Ovary (tissue), 3 donors: ENCODE data around the gene LEFTY2.

Source experiments
- EP300 ChIP-seq: sonication (generic); formaldehyde crosslinking; IDR thresholded peaks from one replicate; pipeline ENCODE4 v1.6.1; 2017; ENCODE audit warnings: antibody characterized with exemption
- POLR2A ChIP-seq: fragments of 450-650 bp; IDR thresholded peaks from one replicate; pipeline ENCODE4 v1.6.1; 2017; ENCODE audit warnings: antibody characterized with exemption, mild to moderate bottlenecking, moderate library complexity
- TF ChIP-seq, protein P1 (sequence below), 3 donors: fragments of 450-650 bp in 2 of 3; fragments of 200-600 bp in 1 of 3; IDR thresholded peaks; one replicate each; pipeline versions ENCODE4 v1.5.1 to v1.8.0; 2016 to 2022; ENCODE audit warnings: antibody characterized with exemption in 3 of 3, mild to moderate bottlenecking in 1 of 3
- donor health status: DM: no; HTN: no; CAD: no.

DNA sequence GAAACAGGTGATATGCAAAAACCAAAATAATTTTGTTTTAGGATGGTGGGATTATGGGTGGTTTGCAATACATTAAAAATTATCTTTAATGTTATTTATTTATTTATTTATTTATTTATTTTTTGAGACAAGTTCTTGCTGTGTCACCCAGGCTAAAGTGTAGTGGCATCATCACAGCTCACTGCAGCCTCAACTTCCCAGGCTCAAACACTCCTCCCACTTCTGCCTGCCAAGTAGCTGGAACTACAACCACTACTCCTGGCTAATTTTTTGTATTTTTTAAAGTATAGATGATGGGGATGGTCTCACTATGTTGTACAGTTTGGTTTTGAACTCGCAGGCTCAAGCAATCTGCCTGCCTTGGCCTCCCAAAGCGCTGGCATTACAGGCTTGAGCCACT, 10.5 kb downstream of the LEFTY2 start:
- TF ChIP-seq POLR2A (no peak), EP300 (no peak)
- TF ChIP-seq, protein P1, sequence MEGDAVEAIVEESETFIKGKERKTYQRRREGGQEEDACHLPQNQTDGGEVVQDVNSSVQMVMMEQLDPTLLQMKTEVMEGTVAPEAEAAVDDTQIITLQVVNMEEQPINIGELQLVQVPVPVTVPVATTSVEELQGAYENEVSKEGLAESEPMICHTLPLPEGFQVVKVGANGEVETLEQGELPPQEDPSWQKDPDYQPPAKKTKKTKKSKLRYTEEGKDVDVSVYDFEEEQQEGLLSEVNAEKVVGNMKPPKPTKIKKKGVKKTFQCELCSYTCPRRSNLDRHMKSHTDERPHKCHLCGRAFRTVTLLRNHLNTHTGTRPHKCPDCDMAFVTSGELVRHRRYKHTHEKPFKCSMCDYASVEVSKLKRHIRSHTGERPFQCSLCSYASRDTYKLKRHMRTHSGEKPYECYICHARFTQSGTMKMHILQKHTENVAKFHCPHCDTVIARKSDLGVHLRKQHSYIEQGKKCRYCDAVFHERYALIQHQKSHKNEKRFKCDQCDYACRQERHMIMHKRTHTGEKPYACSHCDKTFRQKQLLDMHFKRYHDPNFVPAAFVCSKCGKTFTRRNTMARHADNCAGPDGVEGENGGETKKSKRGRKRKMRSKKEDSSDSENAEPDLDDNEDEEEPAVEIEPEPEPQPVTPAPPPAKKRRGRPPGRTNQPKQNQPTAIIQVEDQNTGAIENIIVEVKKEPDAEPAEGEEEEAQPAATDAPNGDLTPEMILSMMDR (IDR thresholded peaks at IDR 0.05), result no peak
